ENCODE results near the gene GPR171.

DNA sequence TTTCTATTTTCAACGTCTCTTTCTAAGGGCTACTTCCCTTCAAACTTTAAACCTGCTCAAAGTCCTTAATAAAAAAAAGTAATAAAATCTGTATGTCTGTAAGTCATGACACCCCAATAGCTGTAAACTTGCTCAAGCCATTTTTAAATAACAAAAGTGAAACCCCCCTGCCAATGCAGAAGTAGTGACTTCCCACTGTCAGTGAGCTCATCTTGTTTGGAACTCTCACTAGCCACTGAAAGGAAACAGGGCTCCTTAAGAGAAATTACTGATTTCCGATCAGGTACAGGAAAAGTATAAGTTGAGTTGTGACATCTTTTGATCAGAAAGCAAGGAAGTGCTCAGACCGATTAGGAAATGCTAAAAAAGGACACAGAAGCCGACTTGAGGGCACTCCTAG lies 27.6 kb upstream of the GPR171 start:
- TF ChIP-seq, protein P1, sequence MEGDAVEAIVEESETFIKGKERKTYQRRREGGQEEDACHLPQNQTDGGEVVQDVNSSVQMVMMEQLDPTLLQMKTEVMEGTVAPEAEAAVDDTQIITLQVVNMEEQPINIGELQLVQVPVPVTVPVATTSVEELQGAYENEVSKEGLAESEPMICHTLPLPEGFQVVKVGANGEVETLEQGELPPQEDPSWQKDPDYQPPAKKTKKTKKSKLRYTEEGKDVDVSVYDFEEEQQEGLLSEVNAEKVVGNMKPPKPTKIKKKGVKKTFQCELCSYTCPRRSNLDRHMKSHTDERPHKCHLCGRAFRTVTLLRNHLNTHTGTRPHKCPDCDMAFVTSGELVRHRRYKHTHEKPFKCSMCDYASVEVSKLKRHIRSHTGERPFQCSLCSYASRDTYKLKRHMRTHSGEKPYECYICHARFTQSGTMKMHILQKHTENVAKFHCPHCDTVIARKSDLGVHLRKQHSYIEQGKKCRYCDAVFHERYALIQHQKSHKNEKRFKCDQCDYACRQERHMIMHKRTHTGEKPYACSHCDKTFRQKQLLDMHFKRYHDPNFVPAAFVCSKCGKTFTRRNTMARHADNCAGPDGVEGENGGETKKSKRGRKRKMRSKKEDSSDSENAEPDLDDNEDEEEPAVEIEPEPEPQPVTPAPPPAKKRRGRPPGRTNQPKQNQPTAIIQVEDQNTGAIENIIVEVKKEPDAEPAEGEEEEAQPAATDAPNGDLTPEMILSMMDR (IDR thresholded peaks at IDR 0.05), result no peak
- TF ChIP-seq POLR2A (IDR thresholded peaks at IDR 0.05), result no peak

Data from Peyer's patch (tissue), 4 donors.